Measurements from ENCODE around the gene TFPT.
A peak's percentile ranks its signal among the peaks of the same experiment; 100 is the strongest.
"Not testable (repeated sequence)": the region's sequence is repeated elsewhere in the genome, so short reads cannot be mapped to it uniquely, and the experiment has no call there.

The TFPT gene

GRCh38 chr19:54125713-54126112 is 10.3 kb upstream of the TFPT start:
- DNase-seq (ENCODE audit: insufficient read length, low spot score) (no peak), FAIRE-seq (no peak)

GRCh38 chr19:54124393-54124792 is 8.9 kb upstream of the TFPT start:
- DNase-seq (ENCODE audit: insufficient read length, low spot score) (no peak), FAIRE-seq (no peak)

- FAIRE-seq: no peak
- no peak for DNase-seq (ENCODE audit: insufficient read length, low spot score)
These were observed 8.2 kb upstream of the TFPT start for GRCh38 chr19:54123682-54124081.

GRCh38 chr19:54121259-54121658 is 5.8 kb upstream of the TFPT start:
- DNase-seq (ENCODE audit: insufficient read length, low spot score): no peak
- no peak for FAIRE-seq

- FAIRE-seq: peak; percentile 78
- DNase-seq (ENCODE audit: insufficient read length, low spot score): peak; percentile 52
These were observed 933 bp downstream of the TFPT start for GRCh38 chr19:54114340-54115108.

- DNase-seq (ENCODE audit: insufficient read length, low spot score) (no peak), FAIRE-seq (no peak)
These were observed 5.8 kb downstream of the TFPT start for GRCh38 chr19:54109651-54110050.

GRCh38 chr19:54108496-54108895 is 7.0 kb downstream of the TFPT start:
- DNase-seq (ENCODE audit: insufficient read length, low spot score): no peak
- no peak for FAIRE-seq

GRCh38 chr19:54107876-54108490 is 7.5 kb downstream of the TFPT start:
- no peak for FAIRE-seq
- no peak for DNase-seq (ENCODE audit: insufficient read length, low spot score)

GRCh38 chr19:54106716-54107115 is 8.7 kb downstream of the TFPT start:
- DNase-seq (ENCODE audit: insufficient read length, low spot score) (no peak), FAIRE-seq (no peak)

- no peak for FAIRE-seq
- no peak for DNase-seq (ENCODE audit: insufficient read length, low spot score)
These were observed 9.7 kb downstream of the TFPT start for GRCh38 chr19:54105796-54106195.

- no peak for FAIRE-seq
- DNase-seq (ENCODE audit: insufficient read length, low spot score): no peak
These were observed 10.3 kb downstream of the TFPT start for GRCh38 chr19:54104998-54105715.

- DNase-seq (ENCODE audit: insufficient read length, low spot score): peak; percentile 100
- FAIRE-seq: peak; percentile 97
These were observed 12.9 kb downstream of the TFPT start, which contains the start of gene NDUFA3 for GRCh38 chr19:54102421-54103169. Gene NDUFA3, plus strand, starts transcription at chr19:54102855. Its CDS starts 24 bp downstream, at chr19:54102879.

GRCh38 chr19:54100561-54100960 is 14.9 kb downstream of the TFPT start, which contains the start of gene OSCAR:
Gene OSCAR, minus strand, starts transcription at chr19:54100803. Its CDS starts 11 bp downstream, at chr19:54100792.
- FAIRE-seq: no peak
- no peak for DNase-seq (ENCODE audit: insufficient read length, low spot score)

GRCh38 chr19:54099903-54100255 is 15.6 kb downstream of the TFPT start:
- not testable (repeated sequence) for FAIRE-seq; DNase-seq (ENCODE audit: insufficient read length, low spot score)

GRCh38 chr19:54099190-54099902 is 16.1 kb downstream of the TFPT start:
- FAIRE-seq: no peak
- no peak for DNase-seq (ENCODE audit: insufficient read length, low spot score)

- no peak for DNase-seq (ENCODE audit: insufficient read length, low spot score)
These were observed 18.8 kb downstream of the TFPT start for GRCh38 chr19:54096617-54097106.

GRCh38 chr19:54095859-54096616 is 19.4 kb downstream of the TFPT start:
- DNase-seq (ENCODE audit: insufficient read length, low spot score): peak; percentile 44
- not testable (repeated sequence) for FAIRE-seq

More at GRCh38 chr19:54096617-54097106, 18.8 kb downstream of the TFPT start:
- FAIRE-seq: no peak

GRCh38 chr19:54095136-54095858 is 20.2 kb downstream of the TFPT start:
- no peak for FAIRE-seq

More at GRCh38 chr19:54095136-54095858, 20.2 kb downstream of the TFPT start:
- no peak for DNase-seq (ENCODE audit: insufficient read length, low spot score)

Data from GM19239 (cell line).